Stimulated activated memory B cell treated with anti-CD40 and anti-IgM and Interleukin-4, amounts not matched to agents 10 μg/mL and 1 μg/mL and 100 μg/mL, for 72 hours (primary cell): ENCODE measurements around the gene PRKAG1.

Experiments used
- ATAC-seq: fragments of 150-1000 bp; cut with Tn5 transposase; 2 replicates; pipeline ENCODE4 v1.10.0; 2021
- H3K27ac Mint-ChIP-seq: one replicate; pipeline ENCODE4 v1.8.0; 2022; ENCODE audit warnings: mild to moderate bottlenecking, mixed read lengths
- H3K27me3 Mint-ChIP-seq: one replicate; pipeline ENCODE4 v1.8.0; 2022; ENCODE audit warnings: mixed read lengths
- H3K36me3 Mint-ChIP-seq: one replicate; pipeline ENCODE4 v1.8.0; 2022; ENCODE audit warnings: mixed read lengths
- H3K4me1 Mint-ChIP-seq: one replicate; pipeline ENCODE4 v1.8.0; 2022; ENCODE audit warnings: mixed read lengths
- H3K4me3 Mint-ChIP-seq: one replicate; pipeline ENCODE4 v1.8.0; 2022; ENCODE audit warnings: mild to moderate bottlenecking, moderate library complexity, mixed read lengths
- H3K9me3 Mint-ChIP-seq: one replicate; pipeline ENCODE4 v1.8.0; 2022; ENCODE audit warnings: mixed read lengths

PRKAG1 gene

DNA sequence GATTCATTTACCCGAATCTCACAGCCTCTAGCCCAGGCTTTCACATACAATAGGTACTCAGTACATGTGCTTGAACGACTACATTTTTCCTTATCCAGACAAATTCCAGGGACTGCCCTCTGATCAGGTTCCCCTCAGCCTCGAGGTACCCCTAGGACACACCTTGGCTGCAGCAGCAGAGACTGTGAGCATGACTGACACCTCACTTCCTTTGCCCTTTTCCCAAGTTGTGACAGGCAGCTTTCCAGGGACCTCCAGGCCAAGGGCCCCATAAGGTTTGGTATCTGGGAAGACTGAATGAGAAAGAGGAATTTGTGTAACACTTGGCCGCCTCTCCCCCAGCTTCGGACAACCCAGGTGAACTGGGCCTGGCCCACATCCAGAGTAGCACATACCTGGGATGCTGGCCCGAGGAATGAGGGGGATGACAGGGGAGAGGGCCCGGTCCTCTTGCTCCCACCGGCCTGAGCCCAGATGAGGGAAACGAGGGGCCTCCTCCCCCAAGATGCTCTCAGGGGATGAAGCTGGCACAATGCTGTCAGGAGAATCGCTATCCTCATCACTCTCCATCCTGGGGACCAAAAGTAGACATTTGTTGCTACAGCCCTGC is 10.2 kb upstream of the PRKAG1 start:
- no peak for ATAC-seq
- H3K27me3 Mint-ChIP-seq, result no peaks in the 10 kb centered on the region
- H3K4me1 Mint-ChIP-seq, result no peaks in the 10 kb centered on the region
- H3K9me3 Mint-ChIP-seq, result no peaks in the 10 kb centered on the region
- H3K36me3 Mint-ChIP-seq, result peaks cover 59% of the 10 kb centered on the region
- H3K27ac Mint-ChIP-seq, result no peak overlapping the region
- H3K4me3 Mint-ChIP-seq, result no peak overlapping the region

DNA sequence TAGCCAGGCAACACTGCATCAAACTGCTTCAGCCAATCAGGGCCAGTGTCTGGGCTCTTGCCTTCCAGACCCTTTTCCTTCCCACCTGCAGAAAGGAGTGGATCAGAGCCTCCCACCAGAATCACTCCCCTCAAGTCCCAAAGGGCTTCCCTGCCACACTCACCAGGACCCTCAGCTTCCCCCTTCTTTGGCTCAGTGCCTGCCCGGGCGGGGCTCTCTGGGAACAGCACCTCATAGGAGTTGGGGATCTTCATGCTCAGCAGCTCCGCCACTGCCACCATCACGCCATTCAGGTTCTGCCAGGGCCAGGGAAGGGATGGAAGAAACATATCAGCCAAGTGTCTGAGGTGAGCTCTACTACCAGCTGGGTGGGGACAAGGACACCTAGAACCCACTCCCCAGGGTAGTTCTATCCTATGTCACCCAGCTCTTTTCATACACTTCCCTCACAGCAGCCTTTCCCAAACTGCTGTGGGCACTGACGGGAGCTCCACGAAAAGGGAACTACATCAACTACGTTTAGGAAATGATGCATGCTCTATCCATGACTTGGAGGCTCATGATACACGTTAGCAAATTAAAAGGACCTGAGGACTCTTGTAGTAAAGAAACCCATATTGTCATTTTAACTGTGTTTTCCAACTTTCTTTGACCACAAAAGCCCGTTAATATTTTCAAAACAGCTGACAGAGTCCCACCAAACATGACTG is 9.4 kb upstream of the PRKAG1 start:
- Mint-ChIP-seq H3K9me3 (no peaks in the 10 kb centered on the region), H3K4me1 (no peaks in the 10 kb centered on the region), H3K36me3 (peaks cover 59% of the 10 kb centered on the region), H3K27me3 (no peaks in the 10 kb centered on the region), H3K4me3 (no peak overlapping the region), H3K27ac (no peak overlapping the region)
- ATAC-seq, result no peak

- Mint-ChIP-seq H3K4me1 (no peaks in the 10 kb centered on the region), H3K4me3 (no peak overlapping the region), H3K9me3 (no peaks in the 10 kb centered on the region), H3K36me3 (peaks cover 70% of the 10 kb centered on the region), H3K27ac (no peak overlapping the region), H3K27me3 (no peaks in the 10 kb centered on the region)
- ATAC-seq, result no peak
Observed at GRCh38 chr12:49026678-49027480, 8.3 kb upstream of the PRKAG1 start.

DNA sequence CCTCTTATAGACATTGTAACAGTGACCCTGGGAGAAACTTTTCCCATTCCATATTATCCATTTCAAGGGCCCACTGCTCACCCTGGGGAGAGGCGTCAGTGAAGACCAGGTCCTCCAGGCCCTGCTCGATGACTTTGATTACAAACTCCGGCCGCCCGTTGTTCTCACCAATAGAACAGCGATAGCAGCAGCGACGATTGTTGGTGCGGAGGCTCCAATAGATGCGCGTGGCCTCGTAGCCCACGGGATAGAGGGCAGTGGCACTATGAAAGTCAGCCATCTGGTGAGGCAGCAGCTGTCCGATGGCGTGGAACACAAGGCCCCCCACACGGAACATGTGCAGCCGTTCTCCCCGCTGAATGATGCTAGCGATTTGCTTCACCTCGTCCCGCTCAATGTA is 7.5 kb upstream of the PRKAG1 start:
- H3K27me3 Mint-ChIP-seq, result no peaks in the 10 kb centered on the region
- no peak overlapping the region for H3K27ac Mint-ChIP-seq
- no peak for ATAC-seq
- H3K4me3 Mint-ChIP-seq, result no peak overlapping the region
- H3K36me3 Mint-ChIP-seq, result peaks cover 74% of the 10 kb centered on the region
- H3K9me3 Mint-ChIP-seq, result no peaks in the 10 kb centered on the region
- no peaks in the 10 kb centered on the region for H3K4me1 Mint-ChIP-seq

DNA sequence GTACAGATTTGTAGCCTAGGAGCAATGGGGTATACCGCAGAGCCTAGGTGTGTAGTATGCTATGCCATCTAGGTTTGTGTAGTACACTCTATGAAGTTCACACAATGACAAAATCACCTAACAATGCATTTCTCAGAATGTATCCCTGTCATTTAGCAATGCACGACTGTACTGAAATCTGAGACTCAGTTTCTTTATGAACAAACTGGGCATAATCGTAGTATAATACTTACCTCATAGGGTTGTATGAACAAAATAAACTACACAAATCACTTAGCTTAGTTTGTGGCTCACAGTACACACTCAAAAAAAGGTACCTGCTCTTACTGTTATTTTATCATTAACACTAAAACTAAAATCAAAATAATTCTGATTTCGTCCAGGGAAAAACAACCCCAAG is 6.9 kb upstream of the PRKAG1 start:
- ATAC-seq, result no peak
- Mint-ChIP-seq H3K4me1 (no peaks in the 10 kb centered on the region), H3K36me3 (peaks cover 76% of the 10 kb centered on the region), H3K27ac (no peak overlapping the region), H3K9me3 (no peaks in the 10 kb centered on the region), H3K4me3 (no peak overlapping the region), H3K27me3 (no peaks in the 10 kb centered on the region)

DNA sequence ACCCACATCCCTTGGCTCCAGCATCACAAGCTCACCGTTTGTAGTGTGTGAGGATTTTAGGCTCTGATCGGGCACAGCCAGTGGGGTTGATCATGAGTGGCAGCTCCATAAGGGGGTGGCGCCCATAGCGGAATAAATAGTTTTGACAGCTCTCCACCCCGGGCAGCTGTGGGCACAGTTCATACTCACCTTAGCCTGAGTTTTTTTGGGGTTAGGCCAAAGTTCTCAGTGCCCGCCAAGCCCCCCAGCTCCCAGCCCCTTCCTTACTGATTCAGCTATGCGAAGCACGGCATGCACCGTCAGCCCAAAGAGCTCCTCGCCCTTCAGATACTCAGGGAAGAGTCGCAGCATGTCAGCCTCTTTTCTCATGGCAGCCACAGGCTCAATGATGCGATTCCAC is 6.0 kb upstream of the PRKAG1 start:
- Mint-ChIP-seq H3K36me3 (peaks cover 76% of the 10 kb centered on the region), H3K4me3 (no peak overlapping the region), H3K27ac (no peak overlapping the region), H3K4me1 (peaks cover 7% of the 10 kb centered on the region), H3K27me3 (no peaks in the 10 kb centered on the region), H3K9me3 (no peaks in the 10 kb centered on the region)
- no peak for ATAC-seq

GRCh38 chr12:49023812-49024211 is 5.2 kb upstream of the PRKAG1 start:
- Mint-ChIP-seq H3K36me3 (peaks cover 75% of the 10 kb centered on the region), H3K27ac (no peak overlapping the region), H3K27me3 (no peaks in the 10 kb centered on the region), H3K4me3 (no peak overlapping the region), H3K9me3 (no peaks in the 10 kb centered on the region), H3K4me1 (peaks cover 14% of the 10 kb centered on the region)
- no peak for ATAC-seq

DNA sequence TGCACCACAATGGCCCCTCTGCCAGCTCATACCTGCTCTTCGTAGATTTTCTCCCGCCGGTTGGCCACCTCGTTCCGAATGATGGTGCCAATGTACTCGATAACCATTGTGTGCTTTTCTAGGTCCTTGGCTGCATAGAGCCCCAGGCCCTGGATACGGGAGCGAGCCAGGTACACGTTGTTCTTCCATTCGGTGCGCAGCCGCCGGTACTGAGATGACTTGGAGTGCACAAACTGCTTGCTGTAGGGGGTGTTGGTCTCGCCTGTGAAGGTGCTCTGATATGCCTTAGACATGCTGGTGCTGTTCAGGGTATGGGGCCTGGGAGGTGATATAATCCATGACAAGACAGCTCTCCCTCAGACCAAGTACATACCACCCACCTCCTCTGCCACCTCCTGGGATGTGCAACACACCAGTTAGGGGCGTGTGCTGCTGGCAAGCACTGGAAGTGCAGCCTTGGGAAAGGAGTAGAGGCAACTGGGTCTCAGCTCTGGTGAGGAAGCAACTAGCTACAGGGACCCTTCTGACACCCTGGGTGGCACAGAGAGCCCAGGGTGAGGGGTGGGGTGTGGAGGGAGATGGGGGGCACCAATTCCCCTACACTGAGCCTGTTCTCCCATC is 4.1 kb upstream of the PRKAG1 start:
- no peak overlapping the region for H3K4me3 Mint-ChIP-seq
- no peaks in the 10 kb centered on the region for H3K27me3 Mint-ChIP-seq
- peaks cover 64% of the 10 kb centered on the region for H3K36me3 Mint-ChIP-seq
- no peak for ATAC-seq
- peak overlapping the region; percentile 33 for H3K27ac Mint-ChIP-seq
- H3K4me1 Mint-ChIP-seq, result peaks cover 22% of the 10 kb centered on the region
- H3K9me3 Mint-ChIP-seq, result no peaks in the 10 kb centered on the region

GRCh38 chr12:49021292-49021915 is 2.8 kb upstream of the PRKAG1 start:
- Mint-ChIP-seq H3K27me3 (no peaks in the 10 kb centered on the region), H3K27ac (no peak overlapping the region), H3K4me1 (peaks cover 34% of the 10 kb centered on the region), H3K9me3 (no peaks in the 10 kb centered on the region), H3K4me3 (no peak overlapping the region), H3K36me3 (peaks cover 58% of the 10 kb centered on the region)
- no peak for ATAC-seq

DNA sequence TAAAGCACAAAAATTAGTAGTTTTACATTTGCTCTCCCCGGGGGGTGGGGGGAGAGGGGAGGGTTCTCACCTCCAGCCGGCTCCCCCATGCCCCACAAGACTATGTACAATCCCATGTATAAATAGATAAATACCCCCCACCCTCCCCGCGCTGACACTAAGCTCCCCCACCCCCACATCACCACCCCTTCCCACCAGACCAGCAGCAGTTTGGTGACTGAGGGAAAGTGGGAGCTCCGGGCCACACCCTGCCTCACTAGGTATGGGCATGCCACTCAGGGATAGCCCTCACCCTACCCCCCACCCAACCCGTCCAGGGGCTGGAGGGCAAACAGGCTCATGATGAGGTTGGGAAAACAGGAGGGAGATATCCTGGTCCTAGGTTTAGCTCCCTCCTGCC is 1.9 kb upstream of the PRKAG1 start:
- H3K27me3 Mint-ChIP-seq, result no peaks in the 10 kb centered on the region
- H3K4me3 Mint-ChIP-seq, result no peak overlapping the region
- peaks cover 57% of the 10 kb centered on the region for H3K36me3 Mint-ChIP-seq
- peak overlapping the region; percentile 99 for H3K27ac Mint-ChIP-seq
- H3K9me3 Mint-ChIP-seq, result no peaks in the 10 kb centered on the region
- H3K4me1 Mint-ChIP-seq, result peaks cover 43% of the 10 kb centered on the region
- no peak for ATAC-seq

- Mint-ChIP-seq H3K9me3 (no peaks in the 10 kb centered on the region), H3K36me3 (peaks cover 52% of the 10 kb centered on the region), H3K27ac (peak overlapping the region; percentile 99), H3K4me1 (peaks cover 43% of the 10 kb centered on the region), H3K27me3 (no peaks in the 10 kb centered on the region), H3K4me3 (peak overlapping the region; percentile 68)
- ATAC-seq, result no peak
Observed at GRCh38 chr12:49019443-49020324, 1.1 kb upstream of the PRKAG1 start.

DNA sequence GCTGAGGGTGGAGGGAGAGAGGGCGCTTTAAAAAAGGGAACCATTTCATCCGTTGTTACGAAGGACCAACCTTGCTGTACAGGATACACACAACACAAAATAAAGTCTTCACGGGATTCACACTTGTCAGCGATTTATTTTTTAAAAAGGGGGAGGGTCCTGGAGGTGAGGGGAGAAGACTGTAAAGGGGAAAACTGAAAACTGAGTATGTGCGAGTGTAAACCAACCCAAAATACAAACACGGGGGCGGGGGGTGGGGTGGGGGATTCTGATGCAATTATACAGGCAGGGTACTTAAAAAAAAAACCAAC is 499 bp upstream of the PRKAG1 start:
- Mint-ChIP-seq H3K27ac (peak overlapping the region; percentile 99), H3K4me3 (peak overlapping the region; percentile 99), H3K4me1 (peaks cover 43% of the 10 kb centered on the region), H3K27me3 (no peaks in the 10 kb centered on the region), H3K36me3 (peaks cover 45% of the 10 kb centered on the region), H3K9me3 (no peaks in the 10 kb centered on the region)
- peak; percentile 70 for ATAC-seq

DNA sequence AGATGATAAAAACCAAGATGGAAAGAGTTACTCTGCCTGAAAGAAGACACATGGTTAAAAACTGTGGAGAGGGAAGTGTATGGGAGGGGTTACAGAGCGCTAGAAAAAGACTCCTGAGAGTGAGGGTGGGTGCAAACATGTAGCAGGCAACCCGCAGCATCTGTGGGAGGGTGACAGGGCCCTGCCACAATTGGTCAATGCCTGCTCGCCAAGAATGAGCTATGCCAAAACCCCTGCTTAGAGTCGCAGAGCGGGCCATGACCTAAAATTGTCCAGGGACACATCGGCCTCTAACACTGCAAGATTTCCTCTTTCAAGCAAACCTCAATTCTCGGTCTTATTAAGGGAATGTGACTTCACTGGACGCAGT is 700 bp downstream of the PRKAG1 start:
- Mint-ChIP-seq H3K36me3 (peaks cover 37% of the 10 kb centered on the region), H3K4me3 (peak overlapping the region; percentile 99), H3K4me1 (peaks cover 43% of the 10 kb centered on the region), H3K27me3 (no peaks in the 10 kb centered on the region), H3K9me3 (no peaks in the 10 kb centered on the region), H3K27ac (peak overlapping the region; percentile 99)
- peak; percentile 21 for ATAC-seq

- Mint-ChIP-seq H3K4me3 (no peak overlapping the region), H3K9me3 (no peaks in the 10 kb centered on the region), H3K4me1 (peaks cover 43% of the 10 kb centered on the region), H3K27me3 (no peaks in the 10 kb centered on the region), H3K36me3 (peaks cover 34% of the 10 kb centered on the region), H3K27ac (no peak overlapping the region)
- no peak for ATAC-seq
Observed at GRCh38 chr12:49015196-49015595, 3.4 kb downstream of the PRKAG1 start.
